ENCODE results near the gene GGCX.
"Not testable (repeated sequence)": the region's sequence is repeated elsewhere in the genome, so short reads cannot be mapped to it uniquely, and the experiment has no call there.

The GGCX gene

GRCh38 chr2:85575739-85576138 lies 14.4 kb upstream of the GGCX start:
- no peak for DNase-seq (ENCODE audit: low spot score)

- DNase-seq (ENCODE audit: low spot score) = no peak
Observed at GRCh38 chr2:85566265-85566664, 5.0 kb upstream of the GGCX start.

- DNase-seq (ENCODE audit: low spot score) = no peak
Observed at GRCh38 chr2:85564144-85564563, 2.9 kb upstream of the GGCX start.

DNA sequence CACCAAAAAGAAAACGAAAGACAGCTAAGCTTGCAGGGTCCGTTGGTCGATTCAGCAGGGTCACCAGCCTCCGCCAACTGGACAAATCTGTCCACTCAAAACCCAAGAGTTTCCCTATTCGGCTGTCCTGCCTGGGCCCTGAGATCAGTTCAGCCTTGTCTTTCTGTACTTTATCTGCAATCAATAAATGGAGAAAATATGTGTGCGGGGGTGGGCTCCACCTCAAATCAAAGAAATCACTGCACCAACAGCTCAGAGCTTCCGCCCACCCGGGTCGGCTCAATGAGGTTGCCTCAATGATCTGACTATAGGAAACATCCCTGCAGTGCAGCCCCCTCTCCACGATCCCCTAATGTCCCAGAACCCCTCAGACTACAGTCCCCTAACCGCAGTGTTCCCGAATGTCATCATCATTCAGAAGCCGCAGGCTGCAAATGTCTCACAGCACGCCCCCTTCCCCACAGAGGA lies 447 bp downstream of the GGCX start:
- DNase-seq (ENCODE audit: low spot score) = no peak

GRCh38 chr2:85560403-85560726 lies 928 bp downstream of the GGCX start:
- not testable (repeated sequence) for DNase-seq (ENCODE audit: low spot score)

DNA sequence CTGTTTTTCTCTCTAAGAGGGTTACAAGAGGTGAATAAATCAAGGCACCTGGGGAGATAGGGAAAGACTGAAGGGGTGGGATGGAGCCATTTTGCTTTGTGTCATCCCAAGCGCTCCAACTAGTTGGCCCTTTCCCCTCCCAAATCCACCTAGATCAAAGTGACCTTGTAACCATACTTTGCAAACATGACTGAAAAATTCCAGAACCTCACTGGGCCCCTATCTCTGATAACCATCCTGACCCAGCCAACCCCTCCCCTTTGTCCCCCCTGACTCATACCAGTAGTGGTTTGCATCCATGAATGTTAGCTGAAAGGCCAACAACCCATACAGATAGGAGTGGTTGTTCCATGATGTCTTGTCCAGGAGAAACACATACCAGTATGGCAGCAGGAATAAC lies 3.1 kb downstream of the GGCX start:
- no peak for DNase-seq (ENCODE audit: low spot score)

DNA sequence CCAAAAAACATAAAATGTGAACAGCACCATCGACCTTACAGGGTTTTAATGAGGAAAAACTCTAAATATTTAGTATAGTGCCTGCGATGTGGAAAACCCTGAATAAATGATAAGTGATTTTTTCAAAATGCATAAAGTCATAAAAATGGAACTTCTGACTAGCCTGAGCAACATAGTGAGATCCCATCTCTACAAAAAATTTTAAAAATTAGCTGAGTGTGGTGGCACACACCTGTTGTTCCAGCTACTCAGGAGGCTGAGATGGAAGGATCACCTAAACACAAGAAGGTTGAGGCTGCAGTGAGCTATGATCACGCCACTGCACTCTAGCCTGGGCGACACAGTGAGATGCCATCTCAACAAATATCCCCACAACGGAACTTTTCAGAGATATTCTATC lies 4.2 kb downstream of the GGCX start:
- no peak for DNase-seq (ENCODE audit: low spot score)

- DNase-seq (ENCODE audit: low spot score) = no peak
Observed at GRCh38 chr2:85554980-85555612, 6.2 kb downstream of the GGCX start.

DNA sequence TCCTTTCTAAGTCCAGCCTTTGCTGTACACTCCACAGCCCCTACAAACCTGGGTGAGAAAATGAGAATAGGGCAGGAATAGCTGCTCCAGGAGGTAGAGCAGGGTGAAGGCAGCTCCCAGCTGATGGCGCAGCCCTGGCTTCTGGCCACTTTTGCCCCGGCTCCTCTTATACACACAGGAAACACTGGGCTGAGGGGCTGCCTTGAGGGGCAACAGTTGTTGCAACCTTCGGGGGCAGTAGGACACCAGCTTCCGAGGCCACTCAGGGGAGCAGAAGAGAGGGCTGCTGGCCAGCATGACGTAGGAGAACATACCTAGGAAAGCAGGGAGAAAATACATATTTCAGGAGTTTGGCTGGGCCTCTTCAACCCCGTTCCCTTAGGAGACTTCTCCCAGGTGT lies 8.1 kb downstream of the GGCX start:
- no peak for DNase-seq (ENCODE audit: low spot score)

DNA sequence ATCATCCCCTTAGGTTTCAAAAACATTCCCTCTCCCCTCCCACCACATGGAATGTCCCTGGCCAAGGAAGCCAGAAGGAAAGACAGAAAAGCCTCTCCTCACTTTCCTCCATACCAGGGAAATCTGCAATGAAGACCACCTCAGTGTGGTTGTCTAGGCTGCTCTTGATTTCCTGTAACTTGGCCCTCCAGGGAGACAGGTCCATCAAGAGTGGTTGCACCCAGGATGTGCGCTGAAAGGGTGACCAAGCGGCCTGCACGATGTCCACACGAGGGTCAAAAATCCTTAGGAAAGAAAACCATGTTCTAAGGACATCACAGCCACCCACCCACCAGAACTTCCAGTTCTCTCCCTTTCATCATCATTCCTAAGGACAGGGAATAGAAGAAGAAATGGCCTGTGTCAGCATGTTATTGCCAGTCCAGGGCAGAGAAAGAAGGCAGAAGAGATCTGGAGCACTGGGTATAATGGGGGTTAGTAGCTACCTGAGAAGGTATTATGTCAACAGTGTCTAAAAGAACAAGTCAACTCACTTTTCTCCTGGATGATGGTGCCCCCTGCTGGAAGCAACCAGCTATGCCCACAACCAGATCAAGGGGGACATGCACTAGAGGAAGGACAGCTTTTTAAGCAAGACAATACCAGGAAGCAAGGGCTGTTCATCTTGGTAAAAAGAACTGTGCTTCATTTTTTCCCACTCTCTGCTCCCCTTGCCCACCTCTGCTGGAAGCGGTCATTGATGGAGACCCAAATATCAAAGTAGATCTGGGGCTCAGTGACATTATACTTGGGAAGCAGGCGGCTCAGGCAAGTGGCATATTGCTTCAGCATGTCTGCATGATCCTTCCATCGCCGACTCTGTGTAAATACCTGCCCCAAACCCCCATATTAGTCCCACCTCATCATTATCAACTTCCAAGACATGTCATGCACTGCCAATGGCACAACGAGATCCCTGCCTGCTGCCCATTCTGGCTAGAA lies 9.3 kb downstream of the GGCX start:
- DNase-seq (ENCODE audit: low spot score) = peak; percentile 92

DNA sequence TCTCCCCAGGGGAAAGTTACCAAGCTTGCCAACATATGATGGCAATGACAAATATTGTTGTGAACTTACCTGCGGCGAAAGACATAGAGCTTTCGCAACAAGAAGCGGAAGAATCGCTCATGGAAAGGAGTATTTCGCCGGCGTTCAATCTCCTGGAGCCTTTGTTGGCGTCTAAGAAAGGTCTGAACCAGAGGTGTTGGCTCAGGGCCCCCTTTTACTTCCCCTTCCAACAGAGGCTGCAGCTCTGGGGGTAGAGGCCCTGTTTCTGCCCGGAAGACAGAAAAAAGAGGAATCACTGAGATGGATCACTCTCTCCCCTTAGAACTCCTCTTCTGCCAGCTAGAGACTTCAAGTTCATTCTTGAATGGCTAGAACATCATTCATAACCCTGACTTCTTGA lies 10.8 kb downstream of the GGCX start:
- no peak for DNase-seq (ENCODE audit: low spot score)

- no peak for DNase-seq (ENCODE audit: low spot score)
Observed at GRCh38 chr2:85549826-85550225, 11.5 kb downstream of the GGCX start.

DNA sequence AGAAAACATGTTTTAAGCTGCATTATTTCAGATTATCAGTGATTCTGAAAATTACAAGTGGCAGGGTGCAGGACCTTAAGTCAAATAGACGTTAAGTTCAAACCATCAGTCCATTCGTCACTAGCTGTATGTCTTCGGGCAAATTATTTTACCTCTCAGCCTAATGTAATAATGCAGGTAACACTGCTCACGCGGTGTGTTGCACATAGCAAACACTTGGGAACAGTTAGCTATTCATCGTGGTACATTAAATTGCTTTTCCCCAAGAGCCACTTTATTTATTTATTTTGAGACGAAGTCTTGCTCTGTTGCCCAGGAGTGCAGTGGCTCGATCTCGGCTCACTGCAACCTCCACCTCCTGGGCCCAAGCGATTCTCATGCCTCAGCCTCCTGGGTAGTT lies 12.2 kb downstream of the GGCX start:
- DNase-seq (ENCODE audit: low spot score) = no peak

DNA sequence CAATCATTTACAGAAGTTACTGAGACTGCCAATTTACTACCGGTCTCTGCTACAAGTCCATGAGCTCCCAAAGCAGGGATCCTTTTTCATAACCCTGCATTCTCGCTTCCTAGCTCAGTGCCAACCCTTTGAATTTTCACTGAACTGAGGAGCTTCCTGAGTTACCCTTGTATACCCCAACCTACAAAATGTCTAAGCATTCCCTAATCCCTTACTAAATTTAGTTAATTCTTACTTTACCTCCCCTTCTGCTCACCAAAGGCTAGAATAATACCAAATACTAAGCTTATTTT lies 12.7 kb downstream of the GGCX start:
- DNase-seq (ENCODE audit: low spot score) = no peak

DNA sequence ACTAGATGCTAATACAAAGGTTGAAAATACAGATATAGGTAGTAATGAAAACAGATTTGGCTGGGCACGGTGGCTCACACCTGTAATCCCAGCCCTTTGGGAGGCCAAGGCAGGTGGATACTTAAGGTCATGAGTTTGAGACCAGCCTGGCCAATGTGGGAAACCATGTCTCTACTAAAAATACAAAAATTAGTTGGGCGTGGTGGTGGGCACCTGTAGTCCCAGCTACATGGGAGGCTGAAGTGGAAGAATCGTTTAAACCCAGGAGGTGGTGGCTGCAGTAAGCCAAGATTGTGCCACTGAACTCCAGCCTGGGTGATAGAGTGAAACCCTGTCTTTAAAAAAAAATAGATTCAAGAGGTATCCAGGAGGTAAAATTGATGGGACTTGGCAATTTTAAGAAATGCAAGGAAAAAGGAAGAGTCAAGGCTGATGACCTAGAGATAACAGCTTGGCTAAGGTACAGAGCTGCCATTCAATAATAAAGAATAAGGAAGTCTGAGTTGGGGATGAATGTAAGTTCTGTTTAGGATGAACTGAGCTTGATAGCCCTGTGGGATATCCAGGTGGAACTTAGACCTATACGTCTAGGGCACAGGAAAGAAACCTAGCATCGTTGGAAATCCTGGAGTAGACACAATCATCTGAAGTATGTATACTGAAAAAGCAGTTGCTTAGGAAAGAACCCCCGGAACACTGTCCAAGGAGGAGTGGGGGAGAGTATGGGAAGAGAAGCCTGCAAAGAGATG lies 13.3 kb downstream of the GGCX start:
- no peak for DNase-seq (ENCODE audit: low spot score)

DNA sequence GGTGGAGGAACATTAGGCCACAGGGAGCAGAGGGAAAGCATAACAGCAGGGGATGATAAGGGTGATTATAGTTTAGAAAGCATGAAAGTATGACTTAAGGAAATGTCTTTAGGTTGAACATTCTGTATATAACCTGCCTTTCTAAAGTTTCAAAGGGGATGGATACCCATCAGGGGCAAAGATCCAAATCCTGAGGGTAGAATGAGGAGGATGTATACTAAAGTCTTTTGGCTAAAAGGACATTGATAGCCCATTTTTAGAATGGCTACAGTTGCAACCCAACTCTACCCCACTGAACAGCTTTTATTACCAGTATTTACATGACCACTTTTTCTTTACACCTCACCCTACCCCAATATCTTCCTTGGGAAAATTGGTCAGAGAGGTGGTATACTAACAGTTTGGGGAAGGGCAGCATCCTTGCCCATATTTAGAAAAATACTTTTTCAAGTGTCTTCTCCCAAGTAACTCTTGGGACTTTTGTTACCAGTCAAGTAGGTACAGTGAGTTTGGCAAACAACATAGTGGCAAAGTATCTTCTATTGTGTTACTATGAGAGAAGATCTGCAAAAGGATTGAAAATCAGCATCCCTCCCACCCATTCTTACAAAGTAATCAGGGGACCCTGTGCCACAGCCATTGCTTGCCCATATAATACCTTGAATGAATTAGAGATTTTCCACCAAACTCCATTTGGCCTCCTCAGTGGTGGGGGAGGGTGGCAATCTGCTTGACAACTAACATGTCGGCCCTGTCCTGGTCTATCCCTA lies 14.0 kb downstream of the GGCX start:
- DNase-seq (ENCODE audit: low spot score) = no peak

DNA sequence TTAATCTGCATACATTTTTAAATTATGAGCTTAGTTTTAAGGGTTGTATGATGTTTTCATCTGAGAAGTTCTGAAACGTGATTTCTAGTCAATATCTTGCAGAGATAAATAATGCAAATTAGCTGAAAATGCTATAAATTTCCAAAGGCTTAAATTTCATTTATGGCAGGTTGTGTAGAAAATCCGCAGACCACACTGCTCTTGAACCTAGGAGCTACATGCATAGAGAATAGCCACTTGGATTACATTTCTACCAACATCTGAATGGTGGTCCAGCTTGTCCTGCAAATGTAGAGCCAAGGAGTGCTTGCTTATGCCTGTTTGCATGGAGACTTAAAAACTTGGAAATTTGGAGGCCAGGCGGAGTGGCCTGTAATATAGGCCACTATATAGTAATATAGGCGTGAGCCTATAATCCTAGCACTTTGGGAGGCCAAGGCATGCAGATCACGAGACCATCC lies 15.5 kb downstream of the GGCX start:
- DNase-seq (ENCODE audit: low spot score) = no peak

- not testable (repeated sequence) for DNase-seq (ENCODE audit: low spot score)
Observed at GRCh38 chr2:85544915-85545779, 16.1 kb downstream of the GGCX start.

DNA sequence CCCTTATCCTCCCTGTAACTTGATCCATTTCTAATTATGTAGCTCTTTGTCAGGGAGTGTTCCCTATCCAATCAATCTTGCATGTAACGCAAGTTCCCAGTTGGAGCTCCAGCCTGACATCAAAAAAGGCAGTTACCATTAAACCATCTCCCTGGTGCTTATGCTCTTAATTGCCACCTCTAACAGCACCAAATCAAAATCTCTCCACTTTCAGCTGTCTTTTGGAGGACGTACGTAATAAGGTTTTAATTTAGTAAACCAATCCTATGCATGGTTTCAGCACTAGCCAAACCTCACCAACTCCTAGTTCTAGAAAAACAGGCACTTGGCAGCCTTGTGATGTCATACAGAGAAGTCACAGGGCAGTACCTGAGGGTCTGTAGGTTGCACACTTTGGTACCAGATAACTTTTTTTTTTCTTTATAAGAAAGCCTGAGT lies 17.0 kb downstream of the GGCX start:
- DNase-seq (ENCODE audit: low spot score) = not testable (repeated sequence)

GRCh38 chr2:85542777-85543176 lies 18.5 kb downstream of the GGCX start:
- DNase-seq (ENCODE audit: low spot score) = no peak

Measured in hematopoietic multipotent progenitor cell treated with erythropoietin and hydrocortisone succinate and interleukin-3 and kit ligand, for 17 days (in vitro differentiated cells).